ENCODE results near the gene POLR2F.

- no peak for TF ChIP-seq POLR2A (IDR thresholded peaks at IDR 0.05; ENCODE audit: low read length)
- no peak for TF ChIP-seq GATA1 (IDR thresholded peaks at IDR 0.05; ENCODE audit: low read depth, low read length)
Observed at GRCh38 chr22:37982151-37982785, 28.8 kb downstream of the POLR2F start.

All from erythroblast (primary cell).